ENCODE results near the gene MISP3. TPM values are rescaled to one million over a fixed set of nuclear protein-coding genes. Genes with fewer than 3 reads are reported as not detected.

MISP3 gene
- total RNA-seq, 2 donors from 2014 or later = 21.1 to 25.7 TPM

GRCh38 chr19:14053500-14053899, 19.1 kb upstream of the MISP3 start:
- H3K27ac ChIP-seq = no peak overlapping the region
- no peak for DNase-seq
- no peak overlapping the region for H3K4me3 ChIP-seq
- WGBS, 2 donors = 85 to 100% methylated on average over 4 to 10 of the region's 11 CpGs
- peaks cover 9% of the 10 kb centered on the region for H3K4me1 ChIP-seq
- peaks cover 0 to 13% of the 10 kb centered on the region in 2 donors for H3K36me3 ChIP-seq (replicated peaks in 1 of 2; ENCODE audit: insufficient read depth in 1 of 2, low read depth in 2 of 2)
- no peak for TF ChIP-seq POLR2A (IDR thresholded peaks at IDR 0.05)
- no peak for TF ChIP-seq CTCF (IDR thresholded peaks at IDR 0.05)
- intact Hi-C loops (cut with DNase I) = loop anchor here (10.0 kb wide), 1 partner anchor 179 kb away; the partner anchor contains the start of gene NANOS3
- H3K27me3 ChIP-seq = no peaks in the 10 kb centered on the region
- no peak for ATAC-seq
- H3K9me3 ChIP-seq = no peaks in the 10 kb centered on the region

- Histone ChIP-seq H3K4me1 (peaks cover 15% of the 10 kb centered on the region), H3K4me3 (no peak overlapping the region), H3K36me3 (replicated peaks in 1 of 2; ENCODE audit: insufficient read depth in 1 of 2, low read depth in 2 of 2) (peaks cover 0 to 13% of the 10 kb centered on the region in 2 donors), H3K27me3 (no peaks in the 10 kb centered on the region), H3K27ac (no peak overlapping the region), H3K9me3 (no peaks in the 10 kb centered on the region)
- ATAC-seq = no peak
- TF ChIP-seq CTCF (IDR thresholded peaks at IDR 0.05) (no peak), POLR2A (IDR thresholded peaks at IDR 0.05) (no peak)
- intact Hi-C loops (cut with DNase I) = loop anchor here (10.0 kb wide), 1 partner anchor 179 kb away; the partner anchor contains the start of gene NANOS3
- no peak for DNase-seq
- WGBS, 2 donors = 78 to 96% methylated on average over 6 of the region's 6 CpGs
These were observed 18.5 kb upstream of the MISP3 start for GRCh38 chr19:14054099-14054498.

GRCh38 chr19:14054721-14055120, 17.9 kb upstream of the MISP3 start:
- ATAC-seq (no peak), DNase-seq (no peak)
- H3K27ac ChIP-seq = no peak overlapping the region
- H3K4me3 ChIP-seq = no peak overlapping the region
- no peaks in the 10 kb centered on the region for H3K27me3 ChIP-seq
- H3K36me3 ChIP-seq (replicated peaks in 1 of 2; ENCODE audit: insufficient read depth in 1 of 2, low read depth in 2 of 2) = peaks cover 0 to 13% of the 10 kb centered on the region in 2 donors
- WGBS, 2 donors = 61 to 87% methylated on average over 9 of the region's 11 CpGs
- H3K9me3 ChIP-seq = no peaks in the 10 kb centered on the region
- peaks cover 20% of the 10 kb centered on the region for H3K4me1 ChIP-seq
- intact Hi-C loops (cut with DNase I) = loop anchor here (10.0 kb wide), 1 partner anchor 180 kb away; the partner anchor contains the start of gene NANOS3
- no peak for TF ChIP-seq CTCF (IDR thresholded peaks at IDR 0.05)
- TF ChIP-seq POLR2A (IDR thresholded peaks at IDR 0.05) = no peak

GRCh38 chr19:14055396-14055795, 17.2 kb upstream of the MISP3 start:
- peaks cover 0 to 13% of the 10 kb centered on the region in 2 donors for H3K36me3 ChIP-seq (replicated peaks in 1 of 2; ENCODE audit: insufficient read depth in 1 of 2, low read depth in 2 of 2)
- no peak overlapping the region for H3K27ac ChIP-seq
- 84 to 97% methylated on average over 3 of the region's 3 CpGs for WGBS, 2 donors
- H3K4me3 ChIP-seq = no peak overlapping the region
- intact Hi-C loops (cut with DNase I) = loop anchor here (10.0 kb wide), 1 partner anchor 181 kb away; the partner anchor contains the start of gene NANOS3
- H3K4me1 ChIP-seq = peaks cover 27% of the 10 kb centered on the region
- no peaks in the 10 kb centered on the region for H3K9me3 ChIP-seq
- H3K27me3 ChIP-seq = no peaks in the 10 kb centered on the region
- TF ChIP-seq CTCF (IDR thresholded peaks at IDR 0.05) (no peak), POLR2A (IDR thresholded peaks at IDR 0.05) (no peak)
- ATAC-seq = no peak
- no peak for DNase-seq

GRCh38 chr19:14056069-14056666, 16.4 kb upstream of the MISP3 start:
- Histone ChIP-seq H3K27me3 (no peaks in the 10 kb centered on the region), H3K36me3 (replicated peaks in 1 of 2; ENCODE audit: insufficient read depth in 1 of 2, low read depth in 2 of 2) (peaks cover 0 to 13% of the 10 kb centered on the region in 2 donors), H3K27ac (no peak overlapping the region), H3K4me1 (peaks cover 35% of the 10 kb centered on the region), H3K4me3 (no peak overlapping the region), H3K9me3 (no peaks in the 10 kb centered on the region)
- intact Hi-C loops (cut with DNase I) = loop anchor here (10.0 kb wide), 1 partner anchor 181 kb away; the partner anchor contains the start of gene NANOS3
- WGBS, 2 donors = 90 to 100% methylated on average over 2 to 10 of the region's 10 CpGs
- DNase-seq = no peak
- ATAC-seq = no peak
- no peak for TF ChIP-seq POLR2A (IDR thresholded peaks at IDR 0.05)
- no peak for TF ChIP-seq CTCF (IDR thresholded peaks at IDR 0.05)

Measured in body of pancreas (tissue), 4 donors.